ENCODE data around the gene FBXL17. TPM values are rescaled to one million over a fixed set of nuclear protein-coding genes. Genes with fewer than 3 reads are reported as not detected.

FBXL17 gene
- total and polyA plus RNA-seq, 2 donors (not counting 1 experiment from before 2014, with no cell fraction given), result 7.3 to 40.3 TPM

- CTCF ChIA-PET, result no interaction called here
- peaks cover 0 to 2% of the 10 kb centered on the region in 2 experiments for H3K36me3 ChIP-seq (replicated peaks in 1 of 2; ENCODE audit: control extremely low read depth in 1 of 2, control insufficient read depth in 1 of 2, extremely low read depth in 1 of 2, insufficient read depth in 2 of 2, low read length in 1 of 2)
- peaks cover 16% of the 10 kb centered on the region for H4K20me1 ChIP-seq (ENCODE audit: control insufficient read depth, insufficient read depth, low read length, poor library complexity, severe bottlenecking)
- no peak overlapping the region for H3K4me2 ChIP-seq (replicated peaks; ENCODE audit: low read depth, low read length, poor library complexity, severe bottlenecking)
- TF ChIP-seq EZH2 (IDR thresholded peaks at IDR 0.05; ENCODE audit: borderline replicate concordance, insufficient read depth, low read depth, low read length, poor library complexity, severe bottlenecking), result no peak
- TF ChIP-seq, protein P1, sequence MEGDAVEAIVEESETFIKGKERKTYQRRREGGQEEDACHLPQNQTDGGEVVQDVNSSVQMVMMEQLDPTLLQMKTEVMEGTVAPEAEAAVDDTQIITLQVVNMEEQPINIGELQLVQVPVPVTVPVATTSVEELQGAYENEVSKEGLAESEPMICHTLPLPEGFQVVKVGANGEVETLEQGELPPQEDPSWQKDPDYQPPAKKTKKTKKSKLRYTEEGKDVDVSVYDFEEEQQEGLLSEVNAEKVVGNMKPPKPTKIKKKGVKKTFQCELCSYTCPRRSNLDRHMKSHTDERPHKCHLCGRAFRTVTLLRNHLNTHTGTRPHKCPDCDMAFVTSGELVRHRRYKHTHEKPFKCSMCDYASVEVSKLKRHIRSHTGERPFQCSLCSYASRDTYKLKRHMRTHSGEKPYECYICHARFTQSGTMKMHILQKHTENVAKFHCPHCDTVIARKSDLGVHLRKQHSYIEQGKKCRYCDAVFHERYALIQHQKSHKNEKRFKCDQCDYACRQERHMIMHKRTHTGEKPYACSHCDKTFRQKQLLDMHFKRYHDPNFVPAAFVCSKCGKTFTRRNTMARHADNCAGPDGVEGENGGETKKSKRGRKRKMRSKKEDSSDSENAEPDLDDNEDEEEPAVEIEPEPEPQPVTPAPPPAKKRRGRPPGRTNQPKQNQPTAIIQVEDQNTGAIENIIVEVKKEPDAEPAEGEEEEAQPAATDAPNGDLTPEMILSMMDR (IDR thresholded peaks at IDR 0.05), result no peak
- H3K27me3 Mint-ChIP-seq, result no peaks in the 10 kb centered on the region
- H3K4me3 ChIP-seq (ENCODE audit: control extremely low read depth in 1 of 5, extremely low read depth in 1 of 5, insufficient read depth in 1 of 5, low read depth in 2 of 5, low read length in 4 of 5), result no peak overlapping the region
- intact Hi-C loops (cut with micrococcal nuclease), result no loop called here
- peaks cover 11% of the 10 kb centered on the region for H3K79me2 ChIP-seq (ENCODE audit: control insufficient read depth, insufficient read depth, low read length)
- H3K9ac ChIP-seq (ENCODE audit: low read length), result no peak overlapping the region
- no peaks in the 10 kb centered on the region for H3K9me3 Mint-ChIP-seq (ENCODE audit: insufficient read depth)
- H3K4me1 ChIP-seq (ENCODE audit: control insufficient read depth in 2 of 2, insufficient read depth in 2 of 2, low read length in 2 of 2), result peaks cover 2% of the 10 kb centered on the region in 2 donors
- H3K9me3 ChIP-seq (ENCODE audit: control extremely low read depth in 1 of 3, control insufficient read depth in 2 of 3, insufficient read depth in 1 of 3, low read length in 2 of 3), result no peaks in the 10 kb centered on the region
- no peak overlapping the region for H3K27ac Mint-ChIP-seq
- no peak overlapping the region for H2AFZ ChIP-seq (ENCODE audit: insufficient read depth, low read depth, low read length, poor library complexity, severe bottlenecking)
- POLR2A ChIA-PET, result no interaction called here
- no peak for ATAC-seq (ENCODE audit: low read depth)
- no peak for DNase-seq
- H3K4me3 Mint-ChIP-seq, result no peak overlapping the region
- no peak overlapping the region for H3K27ac ChIP-seq (ENCODE audit: low read length in 2 of 2)
- no peaks in the 10 kb centered on the region for H3K27me3 ChIP-seq (replicated peaks in 1 of 4; ENCODE audit: control extremely low read depth in 1 of 4, control insufficient read depth in 3 of 4, insufficient read depth in 4 of 4, low read length in 3 of 4)
- 100% methylated on average over 1 of the region's 2 CpGs for WGBS (ENCODE audit: insufficient coverage)
- peaks cover 2% of the 10 kb centered on the region for H3K4me1 Mint-ChIP-seq
Observed at GRCh38 chr5:108255468-108255867, 126.4 kb downstream of the FBXL17 start.

- intact Hi-C loops (cut with micrococcal nuclease), result no loop called here
- no peaks in the 10 kb centered on the region for H3K9me3 ChIP-seq (ENCODE audit: control extremely low read depth in 1 of 3, control insufficient read depth in 2 of 3, insufficient read depth in 1 of 3, low read length in 2 of 3)
- Mint-ChIP-seq H3K9me3 (ENCODE audit: insufficient read depth) (no peaks in the 10 kb centered on the region), H3K4me1 (no peaks in the 10 kb centered on the region), H3K27me3 (no peaks in the 10 kb centered on the region), H3K4me3 (no peak overlapping the region), H3K27ac (no peak overlapping the region)
- no peaks in the 10 kb centered on the region for H4K20me1 ChIP-seq (ENCODE audit: control insufficient read depth, insufficient read depth, low read length, poor library complexity, severe bottlenecking)
- WGBS (ENCODE audit: insufficient coverage), result no CpG with 5 or more reads among the region's 1 CpG
- no peaks in the 10 kb centered on the region for H3K4me1 ChIP-seq (ENCODE audit: control insufficient read depth in 2 of 2, insufficient read depth in 2 of 2, low read length in 2 of 2)
- no peak overlapping the region for H3K4me3 ChIP-seq (ENCODE audit: control extremely low read depth in 1 of 5, extremely low read depth in 1 of 5, insufficient read depth in 1 of 5, low read depth in 2 of 5, low read length in 4 of 5)
- no peaks in the 10 kb centered on the region for H3K36me3 ChIP-seq (replicated peaks in 1 of 2; ENCODE audit: control extremely low read depth in 1 of 2, control insufficient read depth in 1 of 2, extremely low read depth in 1 of 2, insufficient read depth in 2 of 2, low read length in 1 of 2)
- POLR2A ChIA-PET, result no interaction called here
- TF ChIP-seq, protein P1 (IDR thresholded peaks at IDR 0.05), result no peak
- no peak for TF ChIP-seq EZH2 (IDR thresholded peaks at IDR 0.05; ENCODE audit: borderline replicate concordance, insufficient read depth, low read depth, low read length, poor library complexity, severe bottlenecking)
- no peak overlapping the region for H3K9ac ChIP-seq (ENCODE audit: low read length)
- no peak overlapping the region for H3K27ac ChIP-seq (ENCODE audit: low read length in 2 of 2)
- H3K4me2 ChIP-seq (replicated peaks; ENCODE audit: low read depth, low read length, poor library complexity, severe bottlenecking), result no peak overlapping the region
- DNase-seq (no peak), ATAC-seq (ENCODE audit: low read depth) (no peak)
- no peaks in the 10 kb centered on the region for H3K27me3 ChIP-seq (replicated peaks in 1 of 4; ENCODE audit: control extremely low read depth in 1 of 4, control insufficient read depth in 3 of 4, insufficient read depth in 4 of 4, low read length in 3 of 4)
- no peak overlapping the region for H2AFZ ChIP-seq (ENCODE audit: insufficient read depth, low read depth, low read length, poor library complexity, severe bottlenecking)
- CTCF ChIA-PET, result interaction anchor here (3.0 kb wide), 1 partner anchor 9 kb away, joined by 20 read pairs; no protein-coding TSS in a partner anchor
- peaks cover 4% of the 10 kb centered on the region for H3K79me2 ChIP-seq (ENCODE audit: control insufficient read depth, insufficient read depth, low read length)
Observed at GRCh38 chr5:108251350-108251749, 130.5 kb downstream of the FBXL17 start.
